GM19025 (cell line): Measurements from ENCODE around the gene TCIRG1.

Source experiments
- ATAC-seq: cut with Tn5 transposase; IDR thresholded peaks from one replicate; pipeline ENCODE4 v1.9.1; 2021; ENCODE audit warnings: mild to moderate bottlenecking, low read depth, moderate library complexity; ENCODE audit not compliant: unreplicated experiment

Gene TCIRG1

GRCh38 chr11:68016904-68017817, 21.7 kb upstream of the TCIRG1 start:
- no peak for ATAC-seq

GRCh38 chr11:68017980-68018729, 20.7 kb upstream of the TCIRG1 start:
- no peak for ATAC-seq

- no peak for ATAC-seq
Observed at GRCh38 chr11:68018730-68019190, 20.1 kb upstream of the TCIRG1 start.

- ATAC-seq: no peak
Observed at GRCh38 chr11:68019486-68019885, 19.3 kb upstream of the TCIRG1 start.

GRCh38 chr11:68020575-68020974, 18.2 kb upstream of the TCIRG1 start:
- no peak for ATAC-seq

GRCh38 chr11:68021167-68021787, 17.5 kb upstream of the TCIRG1 start:
- ATAC-seq: no peak

GRCh38 chr11:68022531-68022930, 16.3 kb upstream of the TCIRG1 start:
- no peak for ATAC-seq

- no peak for ATAC-seq
Observed at GRCh38 chr11:68024508-68024907, 14.3 kb upstream of the TCIRG1 start.

- ATAC-seq: no peak
Observed at GRCh38 chr11:68025047-68025446, 13.8 kb upstream of the TCIRG1 start.

GRCh38 chr11:68026391-68027105, 12.3 kb upstream of the TCIRG1 start:
- ATAC-seq: no peak

- ATAC-seq: no peak
Observed at GRCh38 chr11:68027667-68028066, 11.2 kb upstream of the TCIRG1 start.

- ATAC-seq: no peak
Observed at GRCh38 chr11:68028802-68029545, 9.9 kb upstream of the TCIRG1 start.

- ATAC-seq: peak; percentile 96
Observed at GRCh38 chr11:68030318-68031143, 8.3 kb upstream of the TCIRG1 start, which contains the start of gene NDUFS8. Gene NDUFS8 (plus strand): TSS chr11:68030681. CDS start chr11:68032152, 1,471 bp downstream.

GRCh38 chr11:68031144-68031464, 7.7 kb upstream of the TCIRG1 start:
- ATAC-seq: no peak

GRCh38 chr11:68032003-68032402, 6.8 kb upstream of the TCIRG1 start:
- no peak for ATAC-seq

GRCh38 chr11:68032997-68033707, 5.7 kb upstream of the TCIRG1 start:
- ATAC-seq: no peak

GRCh38 chr11:68033708-68034045, 5.1 kb upstream of the TCIRG1 start:
- no peak for ATAC-seq

GRCh38 chr11:68035266-68035876, 3.5 kb upstream of the TCIRG1 start:
- ATAC-seq: no peak
